K562 (cell line): ENCODE measurements around the gene CEP76. TPM values are rescaled to one million over a fixed set of nuclear protein-coding genes. Genes with fewer than 3 reads are reported as not detected.

ENCODE experiments used
- BMI1 ChIP-seq: fragments of 150-350 bp; IDR thresholded peaks from 2 replicates; pipeline ENCODE4 v1.6.1; 2014; ENCODE audit warnings: low read length
- DLX4 ChIP-seq: fragments of 250-450 bp; sonication (Bioruptor Pico); IDR thresholded peaks from 2 replicates; pipeline ENCODE4 v1.6.1; 2021; ENCODE audit warnings: mild to moderate bottlenecking
- ELK3 ChIP-seq: fragments of 450-650 bp; formaldehyde crosslinking; IDR thresholded peaks from 2 replicates; pipeline ENCODE4 v1.4.0; 2020; ENCODE audit warnings: mild to moderate bottlenecking
- JUNB ChIP-seq: fragments of 450-650 bp; formaldehyde crosslinking; conservative IDR thresholded peaks from 2 replicates; pipeline ENCODE4 v1.4.0; 2020; ENCODE audit warnings: mild to moderate bottlenecking
- L3MBTL2 ChIP-seq: fragments of 450-650 bp; IDR thresholded peaks from 2 replicates; pipeline ENCODE4 v1.6.1; 2016; ENCODE audit warnings: mild to moderate bottlenecking, moderate library complexity
- MNT ChIP-seq, 2 experiments: fragments of 450-650 bp; conservative IDR thresholded peaks; 2 replicates each; pipeline ENCODE4 v1.6.1; 2017; ENCODE audit warnings: mild to moderate bottlenecking in 2 of 2, moderate library complexity in 2 of 2
- NRF1 ChIP-seq, 2 experiments: fragments of 450-650 bp; IDR thresholded peaks in 1 of 2; conservative IDR thresholded peaks in 1 of 2; 2 replicates each; pipeline ENCODE4 v1.6.1; 2014; ENCODE audit warnings: mild to moderate bottlenecking in 2 of 2
- PHF21A ChIP-seq: fragments of 450-650 bp; IDR thresholded peaks from 2 replicates; pipeline ENCODE4 v1.6.1; 2017; ENCODE audit warnings: low read depth, borderline replicate concordance
- SMAD3 ChIP-seq: fragments of 450-650 bp; formaldehyde crosslinking; conservative IDR thresholded peaks from 2 replicates; pipeline ENCODE4 v1.4.0; 2020; ENCODE audit warnings: mild to moderate bottlenecking
- SUPT5H ChIP-seq: fragments of 450-650 bp; IDR thresholded peaks from 2 replicates; pipeline ENCODE4 v1.6.1; 2016
- TAL1 ChIP-seq: fragments of 450-650 bp; IDR thresholded peaks from 2 replicates; pipeline ENCODE4 v1.6.1; 2016; ENCODE audit warnings: mild to moderate bottlenecking
- ZBTB40 ChIP-seq, 2 experiments: fragments of 450-650 bp in 1 of 2; sonication (generic) in 1 of 2; formaldehyde crosslinking in 1 of 2; IDR thresholded peaks; 2 replicates each; pipeline versions ENCODE4 v1.7.1 to v1.9.0; 2016 to 2022; ENCODE audit warnings: inconsistent platforms in 1 of 2, mild to moderate bottlenecking in 1 of 2, missing genetic modification reagents in 1 of 2
- ZFP1 ChIP-seq: fragments of 450-650 bp; formaldehyde crosslinking; IDR thresholded peaks from 2 replicates; pipeline ENCODE4 v1.4.0; 2020; ENCODE audit warnings: mild to moderate bottlenecking, mixed read lengths
- ZNF384 ChIP-seq: IDR thresholded peaks from 2 replicates; pipeline ENCODE4 v1.6.1; 2012; ENCODE audit warnings: low read depth, low read length, improper control_type of control experiment
- ZNF445 ChIP-seq: fragments of 250-450 bp; sonication (Bioruptor Pico); IDR thresholded peaks from 2 replicates; pipeline ENCODE4 v1.4.0; 2020; ENCODE audit warnings: low read depth, mild to moderate bottlenecking, moderate library complexity
- ZNF696 ChIP-seq: fragments of 250-450 bp; sonication (Bioruptor Pico); conservative IDR thresholded peaks from 2 replicates; pipeline ENCODE4 v1.4.0; 2020; ENCODE audit warnings: mild to moderate bottlenecking, moderate library complexity
- polyA plus RNA-seq, 8 experiments: library from polyadenylated mRNA; depleted of rRNA in 4 of 8; stranded (reverse) in 5 of 8; unstranded in 3 of 8; fragments of >200 nt; fragmentation: Nextera tagmentation in 2 of 8; fragmentation: Illumina TruSeq in 1 of 8; extraction: Ambion mirVana in 2 of 8; extraction: Trizol in 1 of 8; gene quantifications; 2 replicates each; pipeline versions ENCODE4 v1.2.1 to v1.2.3, GENCODE V29; 2011 to 2014; ENCODE audit warnings: inconsistent platforms in 1 of 8, missing spikeins in 1 of 8
- total RNA-seq, 7 experiments: library from RNA; depleted of rRNA in 6 of 7; stranded (reverse); fragments of >200 nt in 6 of 7; fragmentation: Illumina TruSeq in 2 of 7; extraction: Trizol in 2 of 7; gene quantifications; 2 replicates each; pipeline versions ENCODE4 v1.2.1 to v1.2.3, GENCODE V29; 2011 to 2021; ENCODE audit warnings: low replicate concordance in 1 of 7

The CEP76 gene
- total and polyA plus RNA-seq, 9 of the 15 experiments (the other 6 are each of a cell fraction or from before 2014, with no cell fraction given) = 5.3 to 27.3 (median 19.3) TPM

GRCh38 chr18:12631831-12632477 lies 70.6 kb downstream of the CEP76 start (continued):
- TF ChIP-seq ZBTB40 (IDR thresholded peaks at IDR 0.05) = no peak
- TF ChIP-seq ZBTB40 (CRISPR knock-in tag; IDR thresholded peaks at IDR 0.05) = no peak
- 0 out of 2 replicates have a peak, but pooled peaks have one; percentile 14 for TF ChIP-seq PHF21A
- peak; percentile 54; the same call in 1 of the 2 replicates for TF ChIP-seq TAL1
- TF ChIP-seq ZFP1 = no peak
- TF ChIP-seq L3MBTL2 = peak; percentile 55; the same call in 1 of the 2 replicates
- no peak for TF ChIP-seq BMI1
- TF ChIP-seq SMAD3 (CRISPR knock-in tag) = no peak
- no peak for TF ChIP-seq ZNF696 (CRISPR knock-in tag)
- TF ChIP-seq ELK3 (CRISPR knock-in tag) = no peak
- TF ChIP-seq JUNB (CRISPR knock-in tag) = no peak
- TF ChIP-seq ZNF445 = no peak
- no peak for TF ChIP-seq DLX4
- TF ChIP-seq MNT (conservative IDR thresholded peaks at IDR 0.05) = 0 out of 4 replicates have a peak, but pooled peaks of 1 of the 2 experiments have one; percentile 23
- TF ChIP-seq NRF1 (conservative IDR thresholded peaks at IDR 0.05 in 1 of 2, IDR thresholded peaks at IDR 0.05 in 1 of 2) = 0 out of 4 replicates have a peak, but pooled peaks of 1 of the 2 experiments have one; percentile 24
- peak; percentile 70 for TF ChIP-seq ZNF384
- TF ChIP-seq SUPT5H = no peak
